Natural killer cell (primary cell): ENCODE data around the gene LAMA1. TPM values are rescaled to one million over a fixed set of nuclear protein-coding genes. Genes with fewer than 3 reads are reported as not detected.

Experiments
- ATAC-seq, 3 donors: fragments of 150-1000 bp in 2 of 3; fragments of 200-7000 bp in 1 of 3; cut with Tn5 transposase; 1 replicate in 1 of 3; 2 replicates in 2 of 3; pipeline ENCODE4 v1.10.0; 2021; ENCODE audit warnings: mild to moderate bottlenecking in 2 of 3, moderate library complexity in 2 of 3
- DNase-seq, 2 donors: peaks; one replicate each; pipeline versions ENCODE4 v3.0.0 to v3.0.0-alpha.2; 2013 to 2021; ENCODE audit warnings: mixed read lengths in 1 of 2
- H3K27ac ChIP-seq: one replicate; pipeline ENCODE4 v1.5.1; 2013; ENCODE audit warnings: mild to moderate bottlenecking, low read length
- H3K27me3 ChIP-seq: one replicate; pipeline ENCODE4 v1.6.1; 2013; ENCODE audit warnings: low read length; ENCODE audit not compliant: control insufficient read depth, insufficient read depth
- H3K36me3 ChIP-seq: one replicate; pipeline ENCODE4 v1.6.1; 2013; ENCODE audit warnings: low read length; ENCODE audit not compliant: control insufficient read depth, insufficient read depth
- H3K4me1 ChIP-seq: one replicate; pipeline ENCODE4 v1.6.1; 2013; ENCODE audit warnings: low read length; ENCODE audit not compliant: control insufficient read depth, insufficient read depth
- H3K4me3 ChIP-seq: one replicate; pipeline ENCODE4 v1.5.1; 2013; ENCODE audit warnings: low read length
- H3K9me3 ChIP-seq: one replicate; pipeline ENCODE4 v1.6.1; 2013; ENCODE audit warnings: low read length; ENCODE audit not compliant: control insufficient read depth, insufficient read depth
- H3K27ac Mint-ChIP-seq, 2 donors: one replicate each; pipeline ENCODE4 v1.8.0; 2022; ENCODE audit warnings: mild to moderate bottlenecking in 2 of 2, mixed read lengths in 2 of 2, moderate library complexity in 1 of 2
- H3K27me3 Mint-ChIP-seq, 2 donors: one replicate each; pipeline ENCODE4 v1.8.0; 2022; ENCODE audit warnings: low read depth in 2 of 2, mixed read lengths in 2 of 2
- H3K36me3 Mint-ChIP-seq: one replicate; pipeline ENCODE4 v1.8.0; 2022; ENCODE audit warnings: mixed read lengths
- H3K4me1 Mint-ChIP-seq, 2 donors: one replicate each; pipeline ENCODE4 v1.8.0; 2022; ENCODE audit warnings: mixed read lengths in 2 of 2
- H3K4me3 Mint-ChIP-seq: one replicate; pipeline ENCODE4 v1.8.0; 2022; ENCODE audit warnings: mild to moderate bottlenecking, moderate library complexity, mixed read lengths
- H3K9me3 Mint-ChIP-seq, 2 donors: one replicate each; pipeline ENCODE4 v1.8.0; 2022; ENCODE audit warnings: mixed read lengths in 2 of 2
- WGBS: methylation state at CpG from one replicate; pipeline ENCODE4 v1.1.7; 2013; ENCODE audit warnings: missing lambda C conversion rate; ENCODE audit not compliant: insufficient coverage; 5-methylcytosine and 5-hydroxymethylcytosine counted together
- intact Hi-C: fragments of 100-400 bp; cut with micrococcal nuclease; formaldehyde crosslinking; loops from one replicate; pipeline ENCODE4 v1.14.2; 2022
- total RNA-seq, 4 donors: library from RNA; stranded (reverse); fragments of 120-200 nt in 1 of 4; gene quantifications; one replicate each; pipeline versions ENCODE4 v1.2.3 to v1.2.4, GENCODE V29; 2013 to 2022
- TF ChIP-seq, protein P1 (sequence below): fragments of 200-600 bp; IDR thresholded peaks from one replicate; pipeline ENCODE4 v1.8.0; 2022; ENCODE audit warnings: antibody characterized with exemption

Gene LAMA1
- total RNA-seq, 3 donors from 2014 or later (not counting 1 experiment from before 2014, with no cell fraction given), result not detected

DNA sequence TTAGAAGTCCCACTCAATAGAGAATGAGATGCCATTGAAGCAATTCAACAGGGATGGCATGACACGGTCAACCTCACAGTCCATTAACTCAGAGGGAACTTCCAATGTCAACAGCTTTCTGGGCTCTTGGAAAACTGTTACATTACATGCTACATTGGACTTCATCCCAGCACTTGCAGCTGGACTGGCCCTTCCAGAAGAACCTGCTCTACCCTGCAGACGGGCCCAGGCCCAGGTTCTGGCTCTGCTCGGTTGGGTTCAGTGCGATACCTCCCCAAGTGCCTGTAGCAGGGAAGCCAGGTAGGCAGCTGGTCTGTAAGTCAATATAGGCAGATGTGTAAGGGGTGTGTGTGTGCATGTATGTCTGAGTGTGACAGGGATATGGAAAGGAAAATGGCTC is 12.9 kb downstream of the LAMA1 start:
- Mint-ChIP-seq H3K36me3 (no peaks in the 10 kb centered on the region), H3K4me3 (no peak overlapping the region), H3K27ac (no peak overlapping the region), H3K9me3 (peaks cover 3% of the 10 kb centered on the region in 2 donors), H3K27me3 (no peaks in the 10 kb centered on the region), H3K4me1 (no peaks in the 10 kb centered on the region)
- no peak overlapping the region for H3K4me3 ChIP-seq
- no peak overlapping the region for H3K27ac ChIP-seq
- H3K36me3 ChIP-seq, result no peaks in the 10 kb centered on the region
- H3K27me3 ChIP-seq, result no peaks in the 10 kb centered on the region
- intact Hi-C loops, result no loop called here
- WGBS, result 93% methylated on average over 4 of the region's 4 CpGs
- TF ChIP-seq, protein P1, sequence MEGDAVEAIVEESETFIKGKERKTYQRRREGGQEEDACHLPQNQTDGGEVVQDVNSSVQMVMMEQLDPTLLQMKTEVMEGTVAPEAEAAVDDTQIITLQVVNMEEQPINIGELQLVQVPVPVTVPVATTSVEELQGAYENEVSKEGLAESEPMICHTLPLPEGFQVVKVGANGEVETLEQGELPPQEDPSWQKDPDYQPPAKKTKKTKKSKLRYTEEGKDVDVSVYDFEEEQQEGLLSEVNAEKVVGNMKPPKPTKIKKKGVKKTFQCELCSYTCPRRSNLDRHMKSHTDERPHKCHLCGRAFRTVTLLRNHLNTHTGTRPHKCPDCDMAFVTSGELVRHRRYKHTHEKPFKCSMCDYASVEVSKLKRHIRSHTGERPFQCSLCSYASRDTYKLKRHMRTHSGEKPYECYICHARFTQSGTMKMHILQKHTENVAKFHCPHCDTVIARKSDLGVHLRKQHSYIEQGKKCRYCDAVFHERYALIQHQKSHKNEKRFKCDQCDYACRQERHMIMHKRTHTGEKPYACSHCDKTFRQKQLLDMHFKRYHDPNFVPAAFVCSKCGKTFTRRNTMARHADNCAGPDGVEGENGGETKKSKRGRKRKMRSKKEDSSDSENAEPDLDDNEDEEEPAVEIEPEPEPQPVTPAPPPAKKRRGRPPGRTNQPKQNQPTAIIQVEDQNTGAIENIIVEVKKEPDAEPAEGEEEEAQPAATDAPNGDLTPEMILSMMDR, result no peak
- no peaks in the 10 kb centered on the region for H3K4me1 ChIP-seq
- peaks cover 2% of the 10 kb centered on the region for H3K9me3 ChIP-seq
- DNase-seq (no peak), ATAC-seq (no peak)

DNA sequence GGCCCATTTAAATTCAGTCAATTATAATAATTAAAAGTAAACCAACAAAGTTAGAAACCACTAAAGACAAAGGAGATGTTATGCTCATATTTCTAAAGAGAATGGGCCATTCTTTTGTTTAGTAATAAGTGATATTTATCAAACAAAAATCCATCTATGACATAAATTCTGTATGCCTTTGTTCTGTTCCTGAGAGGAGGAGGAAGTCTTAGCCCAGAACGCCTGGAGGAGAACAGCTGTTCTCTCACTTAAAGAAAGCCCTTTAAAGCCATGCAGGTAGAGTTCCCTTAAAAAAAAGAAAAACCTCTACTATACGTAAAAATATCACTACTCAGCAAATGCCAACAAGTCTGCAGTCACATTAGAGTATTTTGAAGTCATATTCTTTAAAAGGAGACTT is 15.5 kb downstream of the LAMA1 start:
- H3K36me3 ChIP-seq, result no peaks in the 10 kb centered on the region
- no peak overlapping the region for H3K27ac ChIP-seq
- H3K36me3 Mint-ChIP-seq, result no peaks in the 10 kb centered on the region
- H3K27me3 ChIP-seq, result no peaks in the 10 kb centered on the region
- H3K27me3 Mint-ChIP-seq, result no peaks in the 10 kb centered on the region
- intact Hi-C loops, result no loop called here
- no peaks in the 10 kb centered on the region for H3K4me1 ChIP-seq
- H3K4me3 ChIP-seq, result no peak overlapping the region
- peaks cover 2 to 3% of the 10 kb centered on the region in 2 donors for H3K9me3 Mint-ChIP-seq
- WGBS, result 17% methylated on average over 1 of the region's 2 CpGs
- H3K9me3 ChIP-seq, result peaks cover 2% of the 10 kb centered on the region
- H3K27ac Mint-ChIP-seq, result no peak overlapping the region
- no peaks in the 10 kb centered on the region for H3K4me1 Mint-ChIP-seq
- TF ChIP-seq, protein P1, result no peak
- ATAC-seq, result no peak
- no peak for DNase-seq
- no peak overlapping the region for H3K4me3 Mint-ChIP-seq

DNA sequence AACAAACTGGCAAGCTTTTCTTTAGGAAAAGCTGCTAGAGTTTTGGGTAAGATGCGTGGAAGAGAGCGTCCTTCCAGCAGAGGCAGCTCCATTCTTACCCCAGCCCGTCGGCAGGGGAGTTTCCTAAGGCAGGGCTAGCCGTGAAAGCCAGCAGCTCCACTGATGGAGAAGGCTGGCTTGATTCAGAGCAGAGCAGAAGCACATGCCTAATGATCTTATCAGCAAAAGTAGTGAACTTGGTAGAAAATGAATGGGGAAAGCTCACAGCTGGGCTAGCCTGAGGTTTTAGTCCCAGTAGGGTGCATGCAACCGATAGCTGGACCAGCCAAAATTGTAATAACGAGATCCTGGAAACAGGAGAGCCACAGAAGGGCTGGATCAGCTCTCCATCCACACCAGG is 20.8 kb downstream of the LAMA1 start:
- no peak for ATAC-seq

DNA sequence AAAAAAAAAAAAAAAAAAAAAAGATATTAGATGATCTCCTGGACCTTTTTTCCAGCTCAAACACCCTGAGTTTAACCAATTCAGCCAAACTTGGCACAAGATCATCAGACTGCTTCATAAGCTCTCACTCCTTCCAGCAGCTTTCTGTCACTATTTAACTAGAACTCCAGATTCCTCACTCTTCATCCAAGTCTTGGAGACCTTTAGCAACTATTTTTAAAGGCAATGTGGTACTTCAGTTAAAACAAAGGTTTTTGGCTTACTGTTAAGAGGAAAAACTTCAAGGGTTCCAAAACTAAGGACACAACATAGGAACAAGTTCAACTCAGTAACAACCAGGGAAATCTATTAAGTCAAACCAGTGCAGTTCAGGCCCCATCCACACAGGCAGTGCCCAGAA is 23.2 kb downstream of the LAMA1 start:
- Mint-ChIP-seq H3K9me3 (no peaks in the 10 kb centered on the region), H3K36me3 (no peaks in the 10 kb centered on the region), H3K4me3 (no peak overlapping the region), H3K4me1 (no peaks in the 10 kb centered on the region), H3K27me3 (no peaks in the 10 kb centered on the region), H3K27ac (no peak overlapping the region)
- ATAC-seq (no peak), DNase-seq (no peak)
- no peak overlapping the region for H3K4me3 ChIP-seq
- no peaks in the 10 kb centered on the region for H3K36me3 ChIP-seq
- H3K4me1 ChIP-seq, result no peaks in the 10 kb centered on the region
- H3K9me3 ChIP-seq, result no peaks in the 10 kb centered on the region
- no peaks in the 10 kb centered on the region for H3K27me3 ChIP-seq
- intact Hi-C loops, result no loop called here
- TF ChIP-seq, protein P1, result no peak
- no peak overlapping the region for H3K27ac ChIP-seq

More for the DNA sequence above, 20.8 kb downstream of the LAMA1 start:
- Histone ChIP-seq H3K9me3 (no peaks in the 10 kb centered on the region), H3K4me1 (no peaks in the 10 kb centered on the region), H3K4me3 (no peak overlapping the region), H3K36me3 (no peaks in the 10 kb centered on the region), H3K27me3 (no peaks in the 10 kb centered on the region), H3K27ac (no peak overlapping the region)
- H3K36me3 Mint-ChIP-seq, result no peaks in the 10 kb centered on the region
- TF ChIP-seq, protein P1, result no peak
- 83% methylated on average over 7 of the region's 7 CpGs for WGBS
- DNase-seq, result no peak
- H3K27me3 Mint-ChIP-seq, result no peaks in the 10 kb centered on the region
- no peaks in the 10 kb centered on the region for H3K4me1 Mint-ChIP-seq
- no peak overlapping the region for H3K27ac Mint-ChIP-seq
- H3K4me3 Mint-ChIP-seq, result no peak overlapping the region
- intact Hi-C loops, result no loop called here
- H3K9me3 Mint-ChIP-seq, result no peaks in the 10 kb centered on the region
